Calu3 (cell line): ENCODE results near the gene RTKN. TPM values are rescaled to one million over a fixed set of nuclear protein-coding genes. Genes with fewer than 3 reads are reported as not detected.

Source experiments
- BruUV-seq: library from RNA; stranded (reverse); fragments of 400-500 nt; replicated peaks from 2 replicates; lab custom pipeline; 2021; lab: Mats Ljungman, UMichigan
- CTCF ChIA-PET: fragments of 300-600 bp; sonication (Branson Sonifier 250); formaldehyde crosslinking; loops from one replicate; lab custom pipeline; 2022; ENCODE audit warnings: antibody characterized with exemption; lab: Charles Lee
- DNase-seq: peaks from one replicate; pipeline ENCODE4 v3.0.0; 2022
- H3K27ac Mint-ChIP-seq: one replicate; pipeline ENCODE4 v1.8.0; 2022; ENCODE audit warnings: mixed read lengths; ENCODE audit not compliant: unreplicated experiment
- H3K27me3 Mint-ChIP-seq: one replicate; pipeline ENCODE4 v1.8.0; 2022; ENCODE audit warnings: mixed read lengths; ENCODE audit not compliant: unreplicated experiment
- H3K36me3 Mint-ChIP-seq: one replicate; pipeline ENCODE4 v1.8.0; 2022; ENCODE audit warnings: mild to moderate bottlenecking, moderate library complexity, mixed read lengths; ENCODE audit not compliant: insufficient read depth, unreplicated experiment
- H3K4me1 Mint-ChIP-seq: one replicate; pipeline ENCODE4 v1.8.0; 2022; ENCODE audit warnings: mild to moderate bottlenecking, low read depth, mixed read lengths; ENCODE audit not compliant: unreplicated experiment
- H3K4me3 Mint-ChIP-seq: one replicate; pipeline ENCODE4 v1.8.0; 2022; ENCODE audit warnings: mild to moderate bottlenecking, low read depth, moderate library complexity, mixed read lengths; ENCODE audit not compliant: unreplicated experiment
- H3K9me3 Mint-ChIP-seq: one replicate; pipeline ENCODE4 v1.8.0; 2022; ENCODE audit warnings: low read depth, mixed read lengths; ENCODE audit not compliant: unreplicated experiment
- CTCF ChIP-seq: fragments of 200-600 bp; IDR thresholded peaks from one replicate; pipeline ENCODE4 v1.8.0; 2022; ENCODE audit warnings: antibody characterized with exemption; ENCODE audit not compliant: unreplicated experiment
- intact Hi-C: fragments of 100-400 bp; cut with micrococcal nuclease; formaldehyde crosslinking; loops from one replicate; pipeline ENCODE4 v1.10.0; 2022; ENCODE audit not compliant: unreplicated experiment
- total RNA-seq: library from RNA; stranded (reverse); gene quantifications from 2 replicates; pipeline ENCODE4 v1.2.3, GENCODE V29; 2022

RTKN gene
- total RNA-seq, 1 experiment from 2014 or later: 97.6 TPM

DNA sequence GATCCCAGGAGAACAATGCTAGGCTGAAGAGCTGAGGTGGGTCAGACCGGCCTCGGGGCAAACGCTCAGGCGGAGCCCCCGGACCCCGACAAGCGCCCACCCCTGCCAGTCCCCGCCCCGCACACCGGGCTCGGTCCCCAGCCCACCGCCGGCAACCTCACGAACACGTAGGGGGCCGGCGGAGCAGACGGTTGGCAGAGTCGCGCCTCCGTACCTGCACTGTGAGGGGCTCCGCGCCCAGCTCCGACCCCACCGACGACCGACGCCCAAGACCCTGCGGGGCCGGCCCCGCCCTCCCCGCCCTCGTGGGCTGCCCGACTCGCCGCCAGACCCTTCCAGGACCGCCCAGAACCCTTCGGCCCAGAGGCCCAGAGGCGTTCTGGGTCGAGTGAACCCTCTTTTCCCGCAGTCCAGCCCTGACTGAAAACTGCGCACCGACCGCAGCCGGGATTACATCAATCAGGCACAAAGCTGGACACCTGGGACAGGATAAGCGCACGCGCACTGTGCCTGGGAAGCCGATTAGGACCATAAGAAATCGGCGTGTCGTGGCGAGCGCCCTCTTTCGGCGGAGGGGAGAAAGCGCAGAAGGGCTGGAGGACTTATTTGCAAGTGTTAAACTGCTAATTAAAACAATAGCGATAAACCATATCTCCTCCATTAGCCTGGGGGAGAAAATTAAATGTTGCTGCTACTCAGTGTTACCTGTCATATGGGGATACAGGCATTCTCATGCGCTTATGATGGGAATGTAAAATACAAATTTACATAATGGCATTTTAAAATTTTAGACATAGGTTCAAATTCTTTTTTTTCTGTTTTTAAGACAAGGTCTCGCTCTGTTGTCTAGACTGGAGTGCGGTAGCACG is 49.9 kb downstream of the RTKN start:
- intact Hi-C loops: loop anchor here (5.0 kb wide), 1 partner anchor 140 kb away; no protein-coding TSS in a partner anchor
- no TSS peak for BruUV-seq
- peak; percentile 83 for TF ChIP-seq CTCF
- peak overlapping the region; percentile 74 for H3K4me3 Mint-ChIP-seq
- CTCF ChIA-PET: interaction anchor here (0.6 to 2.2 kb wide), 8 partner anchors 10 to 563 kb away, joined by 3 to 13 read pairs (median 4); partner anchors contain the start of genes C2orf81, DCTN1, STAMBP and WDR54
- H3K36me3 Mint-ChIP-seq: peaks cover 15% of the 10 kb centered on the region
- H3K27me3 Mint-ChIP-seq: no peaks in the 10 kb centered on the region
- H3K27ac Mint-ChIP-seq: peak overlapping the region; percentile 86
- no peaks in the 10 kb centered on the region for H3K9me3 Mint-ChIP-seq
- peak; percentile 93 for DNase-seq
- H3K4me1 Mint-ChIP-seq: peaks cover 8% of the 10 kb centered on the region

- Mint-ChIP-seq H3K27me3 (no peaks in the 10 kb centered on the region), H3K9me3 (no peaks in the 10 kb centered on the region), H3K27ac (peak overlapping the region; percentile 86), H3K4me1 (peaks cover 8% of the 10 kb centered on the region), H3K4me3 (peak overlapping the region; percentile 74), H3K36me3 (peaks cover 15% of the 10 kb centered on the region)
- DNase-seq: no peak
- TF ChIP-seq CTCF: no peak
- CTCF ChIA-PET: interaction anchor here (1.0 to 2.2 kb wide), 7 partner anchors 10 to 563 kb away, joined by 3 to 13 read pairs (median 4); partner anchors contain the start of genes C2orf81, DCTN1, STAMBP and WDR54
- BruUV-seq: TSS peak; percentile 51
- intact Hi-C loops: loop anchor here (5.0 kb wide), 1 partner anchor 139 kb away; no protein-coding TSS in a partner anchor
These were observed 50.5 kb downstream of the RTKN start for GRCh38 chr2:74391209-74391579.

DNA sequence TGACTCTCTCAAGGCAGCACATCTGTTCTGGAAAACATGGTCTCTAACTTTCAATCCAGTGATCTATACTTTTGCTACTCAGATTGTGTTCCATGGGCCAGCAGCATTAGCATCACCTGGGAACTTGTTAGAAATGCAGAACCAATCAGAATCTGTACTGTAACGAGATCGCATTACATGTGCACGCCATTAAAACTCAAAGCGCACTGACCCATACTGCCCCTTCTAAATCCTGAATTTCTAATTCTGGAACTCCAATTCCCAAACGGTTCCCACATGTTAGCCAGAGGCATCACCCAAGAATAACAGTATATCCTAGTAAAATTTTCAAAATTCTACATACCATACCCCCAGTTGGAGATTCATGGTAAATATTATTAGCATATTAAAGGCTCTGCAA is 51.1 kb downstream of the RTKN start:
- CTCF ChIA-PET: interaction anchor here (1.0 to 2.2 kb wide), 5 partner anchors 11 to 562 kb away, joined by 3 to 13 read pairs (median 6); partner anchors contain the start of genes DCTN1 and STAMBP
- BruUV-seq: no TSS peak

DNA sequence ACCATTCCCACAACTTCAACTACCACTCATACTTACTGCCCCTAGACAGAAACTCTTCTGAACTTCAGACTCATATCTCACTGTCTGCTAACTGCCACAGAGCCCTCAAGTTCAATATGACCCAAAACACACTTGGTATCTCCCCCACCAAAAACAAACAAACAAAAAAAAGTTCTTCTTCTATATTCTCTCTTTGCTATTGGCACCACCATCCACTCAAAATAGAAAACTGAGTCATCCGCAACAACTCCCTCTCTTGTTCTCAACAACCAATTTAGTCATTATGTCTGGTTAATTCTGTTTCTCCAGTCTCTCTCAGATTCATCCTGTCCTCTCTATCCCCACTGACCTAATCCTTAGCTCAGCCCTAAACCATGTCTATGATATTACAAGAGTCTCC is 54.4 kb downstream of the RTKN start:
- Mint-ChIP-seq H3K36me3 (peaks cover 11% of the 10 kb centered on the region), H3K9me3 (no peaks in the 10 kb centered on the region), H3K4me3 (no peak overlapping the region), H3K27ac (no peak overlapping the region), H3K27me3 (no peaks in the 10 kb centered on the region), H3K4me1 (peaks cover 8% of the 10 kb centered on the region)
- no TSS peak for BruUV-seq
- intact Hi-C loops: no loop called here
- no peak for TF ChIP-seq CTCF
- CTCF ChIA-PET: no interaction called here
- DNase-seq: no peak

More for the DNA sequence above, 51.1 kb downstream of the RTKN start:
- Mint-ChIP-seq H3K36me3 (peaks cover 15% of the 10 kb centered on the region), H3K4me1 (peaks cover 8% of the 10 kb centered on the region), H3K9me3 (no peaks in the 10 kb centered on the region), H3K27ac (no peak overlapping the region), H3K4me3 (peak overlapping the region; percentile 74), H3K27me3 (no peaks in the 10 kb centered on the region)
- intact Hi-C loops: loop anchor here (5.0 kb wide), 1 partner anchor 138 kb away; no protein-coding TSS in a partner anchor
- no peak for TF ChIP-seq CTCF
- no peak for DNase-seq
